SU-DHL-6 (cell line): Measurements from ENCODE around the gene RGS1.

Experiments
- H2AFZ ChIP-seq: fragments of 200-600 bp; sonication (generic); 2 replicates; pipeline ENCODE4 v1.6.1; 2014; ENCODE audit warnings: low read depth, mild to moderate bottlenecking, moderate library complexity, mixed read lengths, antibody characterized with exemption, low read length; ENCODE audit not compliant: severe bottlenecking
- H3F3A ChIP-seq: fragments of 200-600 bp; shearing (Covaris generic); 2 replicates; pipeline ENCODE4 v1.6.0; 2016; ENCODE audit warnings: antibody characterized with exemption, mild to moderate bottlenecking; ENCODE audit not compliant: insufficient read depth
- H3K27ac ChIP-seq: fragments of 200-600 bp; sonication (generic); 2 replicates; pipeline ENCODE4 v1.5.1; 2016; ENCODE audit warnings: low read depth, mild to moderate bottlenecking, low read length, moderate library complexity, mixed read lengths
- H3K27me3 ChIP-seq: fragments of 200-600 bp; sonication (generic), shearing (Covaris generic); 2 replicates; pipeline ENCODE4 v1.6.0; 2014; ENCODE audit warnings: mild to moderate bottlenecking, low read length
- H3K36me3 ChIP-seq: fragments of 200-600 bp; sonication (generic); 2 replicates; pipeline ENCODE4 v1.6.1; 2014; ENCODE audit warnings: mild to moderate bottlenecking, low read length, mixed read lengths
- H3K4me2 ChIP-seq: fragments of 300-600, 200-600 bp; shearing (Covaris generic), sonication (generic); 2 replicates; pipeline ENCODE4 v1.6.0; 2014; ENCODE audit warnings: low read length, low read depth, mild to moderate bottlenecking; ENCODE audit not compliant: poor library complexity, severe bottlenecking
- H3K4me3 ChIP-seq: fragments of 200-600 bp; sonication (generic); 2 replicates; pipeline ENCODE4 v1.5.1; 2014; ENCODE audit warnings: antibody characterized with exemption, low read length, mild to moderate bottlenecking, mixed read lengths; ENCODE audit not compliant: insufficient read depth, poor library complexity, severe bottlenecking
- H3K79me2 ChIP-seq: fragments of 200-600 bp; sonication (generic); 2 replicates; pipeline ENCODE4 v1.6.1; 2014; ENCODE audit warnings: mild to moderate bottlenecking, low read length, moderate library complexity; ENCODE audit not compliant: insufficient read depth
- H3K9ac ChIP-seq: fragments of 200-600 bp; sonication (generic); 2 replicates; pipeline ENCODE4 v1.7.0; 2014; ENCODE audit warnings: mild to moderate bottlenecking, low read length
- H3K9me2 ChIP-seq: fragments of 200-600 bp; sonication (generic); replicated peaks from 2 replicates; pipeline ENCODE4 v1.6.1; 2014; ENCODE audit warnings: low read length; ENCODE audit not compliant: insufficient read depth
- H3K9me3 ChIP-seq: fragments of 200-600 bp; sonication (generic); 2 replicates; pipeline ENCODE4 v1.6.1; 2014; ENCODE audit warnings: low read length, mixed read lengths; ENCODE audit not compliant: insufficient read depth
- H4K20me1 ChIP-seq: fragments of 200-600 bp; sonication (generic); 2 replicates; pipeline ENCODE4 v1.6.1; 2014; ENCODE audit warnings: low read depth, mild to moderate bottlenecking, antibody characterized with exemption, low read length, moderate library complexity, mixed read lengths
- CTCF ChIP-seq: fragments of 200-600 bp; sonication (generic); IDR thresholded peaks from one replicate; pipeline ENCODE4 v1.5.1; 2017; ENCODE audit warnings: antibody characterized with exemption, mild to moderate bottlenecking, low read length, moderate library complexity; ENCODE audit not compliant: insufficient read depth, poor library complexity, severe bottlenecking
- EZH2phosphoT487 ChIP-seq: fragments of 200-600 bp; sonication (generic), shearing (Covaris generic); conservative IDR thresholded peaks from 2 replicates; pipeline ENCODE4 v1.6.1; 2018; ENCODE audit warnings: mild to moderate bottlenecking, antibody characterized with exemption, low read length, moderate library complexity, mixed read lengths

Gene RGS1

GRCh38 chr1:192559115-192560006, 16.2 kb upstream of the RGS1 start:
- Histone ChIP-seq H3K36me3 (no peaks in the 10 kb centered on the region), H2AFZ (no peak overlapping the region), H3K4me3 (no peak overlapping the region), H4K20me1 (no peaks in the 10 kb centered on the region), H3K9me2 (no peaks in the 10 kb centered on the region), H3K9ac (no peak overlapping the region), H3K4me2 (no peak overlapping the region), H3K79me2 (no peaks in the 10 kb centered on the region), H3K27me3 (no peaks in the 10 kb centered on the region), H3K27ac (no peak overlapping the region), H3K9me3 (no peaks in the 10 kb centered on the region), H3F3A (no peaks in the 10 kb centered on the region)
- no peak for TF ChIP-seq CTCF

GRCh38 chr1:192561301-192561700, 14.3 kb upstream of the RGS1 start:
- Histone ChIP-seq H2AFZ (no peak overlapping the region), H3K79me2 (no peaks in the 10 kb centered on the region), H3K4me3 (no peak overlapping the region), H3K9me3 (no peaks in the 10 kb centered on the region), H3K9ac (no peak overlapping the region), H3K36me3 (no peaks in the 10 kb centered on the region), H3K27me3 (no peaks in the 10 kb centered on the region), H3F3A (no peaks in the 10 kb centered on the region), H3K4me2 (no peak overlapping the region), H3K9me2 (no peaks in the 10 kb centered on the region), H4K20me1 (no peaks in the 10 kb centered on the region), H3K27ac (no peak overlapping the region)
- TF ChIP-seq EZH2phosphoT487, result no peak
- no peak for TF ChIP-seq CTCF

GRCh38 chr1:192563129-192563528, 12.4 kb upstream of the RGS1 start:
- H2AFZ ChIP-seq, result no peak overlapping the region
- H3K79me2 ChIP-seq, result no peaks in the 10 kb centered on the region
- H3K9me2 ChIP-seq, result no peaks in the 10 kb centered on the region
- H3K9me3 ChIP-seq, result no peaks in the 10 kb centered on the region
- H3K9ac ChIP-seq, result no peak overlapping the region
- H3K36me3 ChIP-seq, result no peaks in the 10 kb centered on the region
- H3K27me3 ChIP-seq, result no peaks in the 10 kb centered on the region
- H3F3A ChIP-seq, result no peaks in the 10 kb centered on the region
- H3K27ac ChIP-seq, result no peak overlapping the region
- H4K20me1 ChIP-seq, result no peaks in the 10 kb centered on the region
- no peak overlapping the region for H3K4me3 ChIP-seq
- TF ChIP-seq CTCF (no peak), EZH2phosphoT487 (no peak)
- H3K4me2 ChIP-seq, result no peak overlapping the region
